GM21717 (cell line): ENCODE data around the gene MAP4K4.

Experiments used
- ATAC-seq: cut with Tn5 transposase; IDR thresholded peaks from one replicate; pipeline ENCODE4 v1.9.1; 2021; ENCODE audit warnings: mild to moderate bottlenecking, moderate library complexity; ENCODE audit not compliant: unreplicated experiment

MAP4K4 gene

DNA sequence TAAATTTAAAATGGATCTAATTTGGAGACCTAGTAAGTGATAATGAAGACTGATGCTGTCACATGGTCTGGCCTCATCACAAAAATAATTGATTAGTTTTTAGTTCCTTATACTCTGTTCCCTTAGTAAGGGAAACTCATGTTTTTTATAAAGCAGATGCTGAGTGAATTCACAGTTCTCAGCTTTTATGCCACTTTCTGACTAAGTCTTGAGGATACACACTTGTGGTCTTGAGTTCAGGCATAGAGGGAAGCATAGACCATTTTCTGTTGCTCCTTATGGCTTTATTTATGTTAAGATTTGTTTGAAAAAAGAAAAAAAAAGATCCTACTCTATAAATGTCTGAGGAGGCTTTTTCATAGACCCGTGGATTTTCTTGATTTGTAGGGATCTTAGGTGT, 91.1 kb downstream of the MAP4K4 start:
- ATAC-seq, result no peak

DNA sequence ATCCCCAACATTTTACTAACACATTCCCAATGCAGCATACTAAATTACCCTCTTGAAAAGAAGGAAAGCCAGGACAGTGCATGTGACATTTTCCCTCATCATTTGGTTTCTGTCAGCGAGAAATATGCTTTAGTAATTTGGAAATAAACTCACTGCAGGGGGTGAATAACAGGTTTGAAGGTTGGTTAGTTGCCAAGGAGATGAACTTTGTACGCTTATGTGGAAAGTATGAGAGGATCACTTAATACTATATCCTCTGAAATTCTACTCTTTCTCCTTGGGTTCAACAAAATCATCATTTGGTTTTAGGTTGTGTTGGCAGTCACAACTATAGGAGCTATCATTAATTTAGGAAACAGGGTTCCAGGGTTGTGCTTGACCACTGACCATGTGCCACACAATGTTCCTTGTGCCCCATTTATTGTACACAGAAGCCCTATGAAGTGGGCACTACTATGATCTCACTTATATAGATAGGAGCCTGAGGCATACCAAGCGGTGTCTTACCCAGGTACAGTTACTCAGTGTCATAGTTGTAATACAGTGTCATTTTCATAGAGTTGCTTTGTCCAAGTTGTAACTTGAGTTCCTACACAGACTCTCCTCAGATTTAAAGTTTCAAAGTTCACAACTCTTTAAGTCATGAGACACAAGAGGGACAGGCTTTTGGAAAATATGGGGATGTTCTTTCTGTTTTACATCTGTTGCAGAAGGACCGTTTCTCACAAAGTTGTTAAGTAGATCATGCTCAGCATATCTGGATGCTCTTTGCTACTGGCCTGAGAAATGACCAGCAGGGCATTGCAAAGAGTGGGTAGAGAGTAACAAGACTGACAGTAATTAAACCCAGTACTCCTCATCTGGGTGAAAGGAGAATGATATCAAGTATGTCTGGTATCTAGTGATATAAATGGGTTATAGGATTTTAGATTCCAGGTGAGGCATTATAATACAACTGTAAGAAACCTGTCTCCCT, 91.8 kb downstream of the MAP4K4 start:
- no peak for ATAC-seq

DNA sequence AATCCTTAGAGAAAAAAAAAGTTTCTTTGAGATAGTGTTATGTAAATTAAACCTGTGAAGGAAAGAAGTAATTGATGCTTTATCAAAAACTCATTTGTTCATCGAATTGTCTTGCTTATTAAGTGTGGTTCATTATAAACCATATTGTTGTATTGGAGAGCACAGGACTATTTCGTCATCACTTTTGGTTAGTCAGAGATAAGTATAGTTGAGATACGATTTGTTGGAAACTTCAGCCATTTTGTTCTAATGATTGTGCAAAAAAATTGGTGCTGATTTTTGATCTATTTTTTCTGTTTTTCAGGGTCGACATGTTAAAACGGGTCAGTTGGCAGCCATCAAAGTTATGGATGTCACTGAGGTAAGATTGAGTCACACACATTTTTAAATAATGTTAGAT, 92.9 kb downstream of the MAP4K4 start:
- no peak for ATAC-seq

DNA sequence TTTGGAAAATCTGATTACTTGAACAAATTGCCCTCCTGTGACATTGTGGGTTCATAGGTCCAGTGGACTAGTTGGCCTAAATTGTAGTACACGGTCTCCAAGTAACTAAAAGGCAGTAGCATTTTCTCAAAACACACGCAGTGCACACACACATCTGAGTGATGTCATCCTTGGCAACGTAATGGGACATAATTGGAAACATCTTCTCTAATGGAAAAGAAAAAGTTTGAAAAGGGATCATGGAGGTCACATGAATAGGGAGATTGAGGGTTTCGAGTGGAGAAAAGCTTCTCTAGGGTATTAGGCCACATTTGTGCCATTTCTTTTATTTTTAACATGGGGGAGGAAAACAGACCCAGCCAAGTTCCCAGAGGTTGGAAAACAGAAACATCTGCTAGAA, 93.3 kb downstream of the MAP4K4 start:
- no peak for ATAC-seq

DNA sequence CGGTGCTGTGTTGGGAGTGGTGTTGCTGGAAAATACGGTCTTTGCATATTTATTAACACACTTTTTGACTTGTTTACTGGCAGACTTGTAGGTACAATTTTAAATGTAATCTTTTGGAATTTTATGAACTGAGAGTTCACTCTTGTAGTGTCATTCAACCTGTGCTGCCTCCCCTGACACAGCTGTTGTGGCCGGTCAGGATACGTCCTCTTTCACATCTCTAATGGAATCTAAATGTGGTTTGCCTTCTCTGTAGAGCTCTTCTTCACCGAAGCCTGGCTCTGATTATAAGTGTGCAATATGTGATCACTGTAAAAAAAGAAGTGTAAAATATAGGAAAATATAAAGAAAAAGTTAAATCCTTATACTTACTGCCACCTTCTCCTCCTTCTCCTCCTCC, 94.7 kb downstream of the MAP4K4 start:
- no peak for ATAC-seq

DNA sequence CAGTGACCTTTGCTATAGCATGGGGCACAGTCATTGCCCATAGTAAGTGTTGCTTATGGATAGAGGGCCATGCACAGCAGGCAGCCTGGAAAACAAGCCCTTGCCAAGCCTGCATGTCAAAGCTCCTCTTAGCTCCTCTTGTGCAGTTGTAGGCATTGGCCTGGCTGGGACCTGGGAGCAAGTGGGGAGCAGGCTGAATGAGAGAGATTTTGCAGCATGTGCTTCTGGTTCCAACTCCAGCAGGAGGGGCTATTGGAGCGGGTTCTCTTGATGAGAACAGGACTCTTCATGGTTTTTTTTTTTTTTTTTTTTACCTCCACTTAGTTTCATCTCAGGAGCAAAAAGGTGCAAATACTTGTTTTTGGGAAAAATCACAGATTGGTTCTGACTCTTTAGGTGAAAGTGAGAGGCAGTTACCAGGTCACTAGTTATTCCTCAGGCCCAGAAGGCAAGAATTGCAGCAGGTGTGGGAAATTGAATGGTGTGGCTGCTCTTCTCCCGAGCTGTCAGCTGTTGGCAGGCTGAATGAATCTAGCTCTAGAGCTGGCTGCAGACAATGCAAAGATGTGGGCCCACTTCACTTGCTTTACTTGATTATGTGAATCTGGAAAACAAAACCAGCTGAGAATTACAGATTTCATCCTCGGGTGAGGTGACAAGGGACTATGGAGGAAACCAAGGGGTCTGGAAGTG, 95.9 kb downstream of the MAP4K4 start:
- ATAC-seq, result no peak

DNA sequence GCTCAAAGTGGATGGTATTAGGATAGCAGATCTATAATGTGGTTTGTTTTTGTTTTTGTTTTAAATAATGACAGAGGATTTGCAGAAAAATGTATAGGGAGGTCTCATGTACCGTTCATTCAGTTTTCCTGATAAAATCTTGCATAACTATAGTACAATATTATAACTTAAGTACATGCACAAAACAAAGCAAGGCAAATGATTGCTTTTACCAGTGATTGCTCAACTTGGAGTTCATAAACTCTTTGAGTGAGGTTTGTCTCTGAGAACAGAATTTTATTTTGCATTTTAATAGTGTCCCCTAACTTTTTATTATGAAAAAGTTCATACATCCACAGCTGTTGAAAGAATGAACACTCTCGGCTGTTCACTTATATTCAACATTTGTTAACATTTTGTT, 96.6 kb downstream of the MAP4K4 start:
- ATAC-seq, result no peak

DNA sequence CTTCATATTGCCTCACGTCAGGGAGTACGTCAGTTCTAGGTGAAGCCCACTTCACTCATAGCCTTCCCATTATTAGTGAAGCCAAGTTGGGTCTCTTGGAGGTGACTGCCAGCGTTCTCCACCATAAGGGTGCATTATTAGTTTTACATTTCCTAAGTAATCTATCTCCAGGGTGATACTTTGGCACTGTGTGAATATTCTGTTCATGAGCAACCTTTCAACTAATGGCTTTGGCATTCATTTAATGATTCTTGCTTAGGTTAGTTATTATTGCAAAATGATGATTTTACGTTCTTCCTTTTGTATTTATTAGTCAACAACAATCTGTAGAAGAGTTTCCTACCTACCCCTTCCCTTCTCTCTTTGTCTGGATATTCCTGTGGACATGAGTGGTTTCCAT, 97.5 kb downstream of the MAP4K4 start:
- ATAC-seq, result no peak

DNA sequence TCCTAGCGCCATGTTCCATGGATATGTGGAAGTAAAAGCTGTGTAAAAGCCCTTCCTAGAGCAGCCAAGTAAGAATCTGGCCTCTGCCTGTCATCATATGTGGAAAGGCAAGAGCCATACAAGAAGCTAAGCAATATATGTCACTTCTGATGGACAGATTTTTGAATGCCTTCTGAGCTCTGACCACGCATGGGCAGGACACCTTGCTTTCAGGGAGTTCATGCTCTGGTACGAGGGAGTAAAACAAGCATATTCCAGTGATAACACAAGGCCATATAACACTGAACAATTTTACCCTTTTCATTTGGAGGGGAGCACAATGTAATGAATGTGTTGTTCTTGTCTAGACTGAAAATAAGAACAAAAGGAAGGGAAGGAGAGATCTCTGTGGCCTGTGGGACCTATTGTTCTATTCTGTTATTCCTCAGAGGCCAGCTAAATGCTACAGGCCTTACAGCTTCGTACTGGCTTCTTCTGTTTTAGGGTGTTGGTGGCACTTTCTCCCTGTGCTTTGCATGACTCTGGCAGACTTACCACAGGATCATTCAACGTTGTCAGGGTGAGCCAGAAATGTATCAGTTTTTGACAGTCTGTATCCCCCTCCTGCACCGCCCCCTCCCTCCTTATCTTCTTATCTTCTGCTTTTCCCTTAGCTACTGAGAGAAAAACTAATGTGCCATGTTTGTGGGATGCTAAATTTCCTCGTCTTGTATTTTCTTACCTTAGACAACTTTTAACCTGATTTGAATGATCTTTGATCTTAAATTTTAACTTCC, 99.5 kb downstream of the MAP4K4 start:
- ATAC-seq, result no peak

DNA sequence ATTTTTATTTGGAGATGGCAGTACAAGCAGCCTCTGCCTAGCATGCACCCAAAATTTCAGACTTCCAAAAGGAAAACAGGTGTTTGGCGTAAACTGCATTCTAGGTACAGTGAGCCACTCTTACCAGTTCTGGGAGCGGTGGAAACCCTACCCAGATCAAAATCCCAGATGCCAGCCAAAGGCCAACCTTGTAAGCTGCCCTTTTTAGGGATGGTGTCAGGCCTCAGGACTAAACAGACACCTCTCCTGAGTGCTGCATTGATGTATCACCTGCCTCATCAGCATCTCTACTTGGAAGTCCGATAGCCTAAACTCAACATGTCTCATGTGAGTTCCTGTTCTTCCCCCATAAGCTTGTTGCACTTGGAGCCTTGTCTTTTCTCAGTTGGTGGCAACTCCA, 104.0 kb downstream of the MAP4K4 start:
- no peak for ATAC-seq

DNA sequence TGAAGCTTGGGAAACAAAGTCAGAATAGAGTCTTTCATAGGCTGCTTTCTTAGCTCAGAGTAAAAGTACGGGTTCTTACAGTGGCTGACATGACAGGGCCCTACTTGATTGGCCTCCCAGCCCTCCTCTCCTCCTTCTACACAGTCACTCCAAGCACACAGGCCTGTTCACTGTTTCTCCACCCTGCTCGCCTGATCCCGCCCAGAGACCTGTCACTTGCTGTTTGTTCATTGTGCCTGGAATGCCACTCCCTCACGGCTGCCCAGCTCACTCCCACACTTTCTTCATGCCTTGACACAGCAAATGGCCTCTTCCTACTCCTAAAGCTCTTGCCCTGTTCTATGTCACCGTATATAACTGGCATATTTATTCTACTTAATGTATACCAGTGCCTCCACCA, 104.8 kb downstream of the MAP4K4 start:
- no peak for ATAC-seq

DNA sequence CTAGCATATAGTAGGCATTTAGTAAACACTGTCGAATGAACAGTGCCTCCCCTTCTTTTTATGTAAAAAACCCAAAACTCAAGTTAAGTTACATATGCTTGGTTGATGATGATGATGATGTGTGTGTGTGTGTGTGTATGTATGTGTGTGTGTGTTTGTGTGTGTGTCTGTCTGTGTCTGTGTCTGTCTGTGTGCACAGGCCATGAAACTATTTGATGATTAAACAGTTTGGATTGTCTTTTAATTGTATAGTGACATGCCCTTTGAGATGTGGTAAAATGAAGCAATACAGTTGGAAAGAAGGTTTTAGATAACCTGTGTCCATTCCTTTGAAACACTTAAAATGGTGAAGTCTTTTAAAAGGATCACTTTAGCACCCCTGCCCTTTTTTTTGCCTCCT, 105.6 kb downstream of the MAP4K4 start:
- ATAC-seq, result no peak

DNA sequence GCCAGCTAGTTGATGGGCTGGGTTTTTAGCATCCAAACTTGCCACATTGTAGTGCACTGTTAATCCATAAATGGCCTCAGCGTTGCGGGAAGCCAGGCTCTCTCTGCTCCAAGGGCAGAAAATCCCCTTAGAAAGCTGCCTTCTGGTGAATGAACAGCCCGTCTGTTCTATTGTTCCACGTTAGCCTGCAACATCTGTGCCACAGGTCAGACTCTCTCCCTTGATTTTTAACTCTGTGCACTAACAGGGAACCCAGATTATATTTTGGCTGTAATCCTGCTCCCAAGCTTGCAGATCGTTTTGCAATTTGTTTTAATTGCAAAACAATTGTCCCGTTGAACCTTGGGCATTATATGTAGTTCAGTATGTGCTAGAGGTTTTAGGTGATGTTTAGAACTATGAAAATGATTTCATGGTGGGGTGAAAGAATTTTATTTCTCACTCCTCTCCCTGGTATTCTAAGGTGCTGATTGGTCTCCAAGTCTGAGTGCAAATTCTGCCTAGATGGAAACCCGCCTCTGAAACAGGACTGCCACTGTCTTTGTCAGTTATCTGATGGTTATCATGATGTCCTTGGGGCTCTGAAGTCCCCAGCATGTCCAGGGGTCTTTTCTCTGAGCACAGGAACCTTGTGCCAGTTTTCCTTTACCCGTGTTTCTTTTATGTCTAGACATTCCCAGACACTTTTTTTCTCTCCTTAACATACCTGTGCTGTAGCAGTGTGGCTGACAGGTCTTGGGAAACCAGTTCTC, 106.6 kb downstream of the MAP4K4 start:
- no peak for ATAC-seq

DNA sequence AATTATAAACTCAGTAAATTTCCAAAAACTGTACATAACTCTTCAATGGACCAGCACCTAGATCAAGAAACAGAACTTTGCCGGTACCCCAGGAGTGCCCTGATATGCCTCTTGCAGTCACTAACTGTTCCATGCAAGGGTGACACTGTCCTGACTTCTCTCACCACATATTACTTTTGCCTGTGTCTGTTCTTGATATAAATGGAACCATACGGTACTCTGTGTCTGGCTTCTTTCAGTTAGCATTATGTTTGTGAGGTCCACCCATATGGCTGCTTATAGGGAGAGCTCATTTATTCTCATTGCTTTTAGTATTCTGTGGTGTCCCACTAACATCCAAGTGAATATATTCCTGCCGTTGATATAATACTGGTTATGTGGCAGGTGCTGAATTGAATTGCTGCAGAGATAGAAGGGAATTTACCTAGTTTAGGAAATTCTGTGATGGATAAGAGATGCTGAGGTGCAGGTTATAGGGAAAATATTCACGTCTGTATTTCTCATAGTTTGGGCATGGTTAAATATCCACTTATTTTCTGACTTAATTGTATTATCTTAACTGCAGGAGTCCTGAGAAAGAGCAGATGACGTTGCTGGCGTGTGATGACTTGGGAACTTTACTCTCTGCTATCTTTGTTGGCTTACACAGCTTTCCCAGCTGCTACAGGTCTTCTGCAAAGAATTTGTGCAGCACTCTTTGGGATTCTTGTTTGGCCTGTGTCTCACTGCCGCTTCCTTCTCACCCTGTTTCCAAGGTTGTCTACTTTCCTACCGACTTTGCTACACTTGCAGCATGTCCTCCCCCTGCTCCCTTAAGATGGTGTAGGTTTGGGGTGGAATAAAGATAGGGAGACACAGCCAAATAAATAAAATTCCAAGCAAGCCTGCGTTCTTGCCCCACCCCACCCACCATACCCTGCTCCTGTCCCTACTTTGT, 107.9 kb downstream of the MAP4K4 start:
- ATAC-seq, result no peak

DNA sequence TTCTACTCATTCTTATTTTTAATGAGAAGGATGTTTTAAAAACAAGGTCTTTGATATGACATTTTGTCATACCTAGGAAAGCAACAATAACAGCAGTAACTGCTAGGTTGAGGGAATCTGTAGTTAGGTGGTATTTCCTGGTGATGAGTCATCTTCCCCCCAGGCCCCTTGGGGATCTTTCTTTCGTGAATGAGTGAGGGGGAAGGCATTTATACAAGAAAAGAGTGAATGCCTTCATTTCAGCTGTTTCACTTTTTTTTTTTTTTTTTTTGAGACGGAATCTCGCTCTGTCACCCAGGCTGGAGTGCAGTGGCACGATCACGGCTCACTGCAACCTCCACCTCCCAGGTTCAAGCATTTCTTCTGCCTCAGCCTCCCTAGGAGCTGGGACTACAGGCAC, 108.6 kb downstream of the MAP4K4 start:
- ATAC-seq, result no peak

DNA sequence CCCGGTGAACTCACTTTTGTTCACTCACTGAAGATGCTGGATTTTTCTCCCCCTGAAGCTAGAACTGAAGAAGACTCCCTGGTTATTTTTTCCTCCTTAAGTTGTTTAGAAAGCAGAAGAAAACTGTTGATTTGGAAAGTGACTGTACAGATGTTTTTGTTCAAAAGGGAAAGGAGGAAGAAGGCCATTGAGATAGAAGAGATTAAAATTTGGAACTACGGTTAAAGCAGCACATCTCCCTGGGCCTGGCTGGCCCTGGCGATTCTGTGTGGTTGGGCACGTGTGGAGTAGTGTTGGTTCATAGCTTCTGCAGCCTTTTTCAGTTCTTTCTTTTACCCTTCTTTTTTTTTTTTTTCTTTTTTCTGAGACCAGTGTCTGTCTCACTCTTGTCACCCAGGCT, 109.2 kb downstream of the MAP4K4 start:
- no peak for ATAC-seq

DNA sequence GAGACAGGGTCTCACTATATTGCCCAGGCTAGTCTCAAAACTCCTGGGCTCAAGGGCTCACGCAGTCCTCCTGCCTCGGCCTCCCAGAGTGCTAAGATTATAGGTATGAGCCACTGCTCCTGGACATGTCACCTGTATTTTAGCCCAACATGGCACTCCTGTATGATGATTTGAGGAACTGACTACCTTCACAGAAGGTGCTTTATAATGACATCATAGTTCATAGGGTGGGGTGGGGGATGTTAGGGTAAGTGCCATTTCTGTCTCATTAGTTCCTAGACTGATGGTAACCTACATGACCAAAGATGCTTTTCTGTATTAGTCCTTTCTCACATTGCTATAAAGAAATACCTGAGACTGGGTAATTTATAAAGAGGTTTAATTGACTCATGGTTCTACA, 109.7 kb downstream of the MAP4K4 start:
- ATAC-seq, result no peak

DNA sequence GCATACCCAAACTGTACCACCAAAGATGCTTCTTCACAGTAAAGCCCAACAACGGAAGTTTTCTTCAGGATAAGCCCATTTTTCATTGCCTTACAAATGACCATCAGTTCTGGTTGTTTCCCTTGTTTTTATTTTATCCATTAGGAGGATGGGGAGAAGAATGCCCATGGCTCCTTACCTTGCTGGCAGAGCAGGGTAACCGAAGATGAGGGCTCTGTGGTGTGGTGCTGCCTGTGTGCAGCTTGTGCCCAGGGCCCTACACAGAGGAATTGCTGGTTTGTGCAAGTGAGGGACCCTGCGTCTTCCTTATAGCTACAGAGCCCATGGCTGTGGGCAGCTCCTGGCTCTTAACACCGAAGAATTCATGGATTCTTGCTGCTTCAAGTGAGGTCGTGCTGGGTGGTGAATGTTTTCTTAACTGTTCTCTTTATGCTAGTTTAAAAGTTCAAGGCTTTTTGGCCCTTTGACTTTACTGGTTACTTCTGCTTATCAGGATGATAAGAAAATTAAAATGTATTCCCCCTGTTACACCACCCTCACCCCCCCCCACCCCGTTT, 110.6 kb downstream of the MAP4K4 start:
- no peak for ATAC-seq

DNA sequence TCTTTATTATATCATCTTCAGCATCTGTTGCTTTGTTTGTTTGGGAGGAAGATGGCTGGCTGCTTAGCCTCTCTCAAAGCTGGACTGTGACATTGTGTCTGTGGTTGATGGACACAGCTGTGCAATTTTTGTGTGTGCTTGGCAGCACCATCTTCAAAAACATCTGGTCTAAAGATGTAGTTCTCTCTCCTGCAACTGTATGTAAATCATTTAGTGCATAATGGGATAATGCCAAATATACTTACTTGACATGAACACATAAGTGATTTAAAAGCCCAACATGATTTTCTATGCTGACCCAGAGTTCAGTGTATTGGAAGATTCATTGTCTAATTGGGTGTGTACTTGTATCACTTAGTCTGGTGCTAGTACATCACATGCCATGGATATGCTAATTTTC, 112.2 kb downstream of the MAP4K4 start:
- ATAC-seq, result no peak
